Suprapubic skin (tissue), 4 donors: Measurements from ENCODE around the gene MMP7.

Source experiments
- CTCF ChIP-seq, 2 donors: fragments of 200-600 bp in 1 of 2; fragments of 450-650 bp in 1 of 2; sonication (generic) in 1 of 2; IDR thresholded peaks; one replicate each; pipeline ENCODE4 v1.5.1; 2016 to 2019; ENCODE audit warnings: antibody characterized with exemption in 2 of 2, mild to moderate bottlenecking in 1 of 2, moderate library complexity in 1 of 2
- POLR2A ChIP-seq, 2 donors: fragments of 450-650 bp; IDR thresholded peaks; one replicate each; pipeline ENCODE4 v1.6.1; 2017; ENCODE audit warnings: antibody characterized with exemption in 2 of 2, mild to moderate bottlenecking in 2 of 2, moderate library complexity in 2 of 2
- POLR2AphosphoS5 ChIP-seq, 3 donors: sonication (generic); formaldehyde crosslinking; IDR thresholded peaks; one replicate each; pipeline ENCODE4 v1.6.1; 2017; ENCODE audit warnings: antibody characterized with exemption in 3 of 3

DNA sequence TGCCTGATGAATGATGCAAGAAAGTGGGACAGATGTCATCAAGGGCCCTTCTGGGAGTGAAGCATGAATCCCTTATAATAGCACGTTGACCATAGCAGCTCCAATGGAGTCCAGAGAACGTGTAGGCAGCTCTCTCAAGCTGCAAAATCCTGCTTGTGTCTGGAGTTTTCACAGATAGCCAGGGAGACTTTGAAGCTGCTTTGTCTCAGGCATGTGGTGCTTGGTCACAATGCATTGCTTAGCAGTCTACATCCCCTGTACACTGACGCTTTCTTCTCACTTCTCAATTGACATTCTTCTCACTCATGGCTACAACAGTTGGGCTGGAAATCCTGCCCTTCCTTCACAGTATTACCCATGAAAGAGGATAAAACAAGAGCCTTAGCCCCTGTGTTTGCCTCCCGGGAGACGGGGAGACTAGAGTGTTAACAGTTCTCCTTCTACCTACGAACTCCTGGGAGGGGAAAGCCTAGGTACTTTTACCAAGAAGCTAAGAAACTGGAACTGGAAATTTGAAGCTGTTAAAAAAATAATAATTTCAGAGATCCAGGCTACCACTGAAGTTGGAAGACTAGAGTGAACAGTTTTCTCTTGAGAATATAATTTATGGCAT, 20.7 kb upstream of the MMP7 start:
- TF ChIP-seq CTCF (IDR thresholded peaks at IDR 0.05): no peak
- no peak for TF ChIP-seq POLR2AphosphoS5 (IDR thresholded peaks at IDR 0.05)
- no peak for TF ChIP-seq POLR2A (IDR thresholded peaks at IDR 0.05)
